Activated CD4-positive, alpha-beta T cell treated with anti-CD3 and anti-CD28 coated beads for 24 hours (primary cell): ENCODE data around the gene RUNX2.

Source experiments
- DNase-seq, 2 donors: peaks; one replicate each; pipeline ENCODE4 v3.0.0-alpha.2; 2020; ENCODE audit warnings: low read depth in 2 of 2

Gene RUNX2

GRCh38 chr6:45514454-45515230 is 186.5 kb downstream of the RUNX2 start:
- no peak for DNase-seq

DNA sequence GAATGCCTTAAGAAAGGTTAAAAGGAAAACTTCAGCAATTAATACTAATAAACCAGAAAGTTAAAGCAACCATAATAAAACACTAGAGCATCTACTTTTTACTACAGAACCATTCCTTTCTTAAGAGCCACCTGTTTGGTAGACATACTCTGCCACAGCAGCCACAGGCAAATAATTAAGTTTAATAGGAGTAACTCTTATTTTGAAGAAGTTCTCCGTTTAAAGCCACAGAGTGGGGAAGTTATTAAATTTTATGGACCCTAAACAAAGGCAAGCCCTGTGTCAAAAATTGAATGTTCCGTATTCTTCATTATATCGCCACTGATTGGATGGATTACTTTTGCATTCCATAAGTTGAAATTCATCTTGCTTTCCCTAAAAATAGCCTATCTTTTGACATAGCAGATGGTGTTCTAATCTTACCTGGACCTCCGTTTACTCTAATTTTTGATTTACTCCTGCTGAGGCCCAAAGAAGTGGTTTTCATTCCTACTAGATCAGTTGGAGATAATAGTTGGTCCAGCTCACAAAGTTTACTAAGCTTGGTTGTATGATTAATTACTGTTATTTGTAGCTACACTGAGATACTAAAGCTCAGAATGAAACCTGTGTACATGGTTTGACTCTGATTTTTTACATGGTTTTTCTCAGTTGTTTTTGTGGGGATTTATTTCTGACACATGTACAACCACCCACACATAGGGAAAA is 190.0 kb downstream of the RUNX2 start:
- DNase-seq = no peak

GRCh38 chr6:45521226-45521625 is 193.1 kb downstream of the RUNX2 start:
- no peak for DNase-seq

DNA sequence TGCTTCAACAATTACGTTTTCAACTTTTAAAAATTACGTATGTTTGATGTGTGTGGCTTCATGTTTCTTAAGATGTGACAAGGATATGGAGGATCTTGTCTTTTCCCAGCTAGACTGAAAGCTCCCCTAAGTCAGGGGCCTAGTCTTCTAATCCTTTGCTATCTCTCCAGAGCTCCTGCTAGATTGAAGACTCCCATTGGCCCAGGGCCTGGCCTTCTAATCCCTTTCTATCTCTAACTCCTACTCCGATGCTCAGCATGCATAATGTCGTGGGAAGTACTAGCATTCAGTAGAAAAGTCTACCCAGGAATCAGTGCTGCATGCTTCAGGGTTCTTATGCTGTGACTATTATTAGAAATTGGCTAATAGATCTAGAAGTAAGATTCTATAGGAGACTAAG is 194.4 kb downstream of the RUNX2 start:
- DNase-seq = no peak

GRCh38 chr6:45527210-45527609 is 199.1 kb downstream of the RUNX2 start:
- DNase-seq = no peak

- DNase-seq = no peak
Observed at GRCh38 chr6:45531999-45532595, 204.0 kb downstream of the RUNX2 start.

GRCh38 chr6:45532721-45533210 is 204.6 kb downstream of the RUNX2 start:
- DNase-seq = no peak

DNA sequence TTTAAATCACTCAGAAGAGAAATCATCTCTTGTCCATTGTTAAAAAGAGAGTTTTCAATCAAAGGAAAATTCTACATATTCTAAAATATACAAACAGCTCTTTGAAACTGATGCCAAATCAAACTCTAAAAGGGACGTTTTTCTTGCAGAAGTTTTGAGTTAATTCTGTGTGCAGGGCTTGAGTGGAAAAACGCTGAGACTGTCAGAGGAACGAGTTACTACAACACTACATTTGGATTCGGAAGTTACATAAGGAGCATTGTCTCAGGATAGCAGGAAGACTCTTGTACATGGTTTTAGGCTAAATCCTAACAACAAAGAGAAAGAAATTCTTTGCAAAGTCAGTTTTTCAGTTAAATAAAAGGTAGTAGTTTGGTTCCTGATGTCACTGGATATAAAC is 205.3 kb downstream of the RUNX2 start:
- no peak for DNase-seq

- DNase-seq = no peak
Observed at GRCh38 chr6:45535933-45536332, 207.8 kb downstream of the RUNX2 start.

GRCh38 chr6:45537539-45537938 is 209.4 kb downstream of the RUNX2 start:
- no peak for DNase-seq

GRCh38 chr6:45538641-45539547 is 210.8 kb downstream of the RUNX2 start:
- no peak for DNase-seq

DNA sequence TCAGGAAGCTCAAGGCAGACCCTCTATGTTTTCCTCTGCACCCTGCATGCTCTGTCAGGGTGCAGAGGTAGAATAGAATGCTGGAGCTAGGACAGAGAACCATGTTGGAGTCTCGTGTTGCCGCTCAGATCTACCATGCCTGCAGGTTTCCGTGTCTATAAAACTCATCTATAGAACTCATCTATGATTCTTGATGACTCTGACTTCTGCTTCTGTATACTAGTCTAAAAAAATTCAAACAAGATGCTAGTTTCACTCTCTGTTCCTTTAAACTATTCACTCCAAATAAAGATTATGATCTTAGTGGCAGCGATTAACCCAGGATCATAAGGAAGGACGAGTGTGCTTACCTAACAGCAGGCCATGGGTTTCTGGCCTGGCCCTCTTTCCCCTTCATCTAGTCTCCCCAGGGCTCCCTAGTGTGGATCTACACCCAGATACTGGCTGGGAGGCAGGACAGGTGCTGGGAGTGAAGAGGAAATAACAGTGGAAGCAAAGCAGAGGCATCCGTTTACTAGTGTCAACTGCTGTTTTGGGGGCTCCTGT is 212.3 kb downstream of the RUNX2 start:
- no peak for DNase-seq

GRCh38 chr6:45541934-45542333 is 213.8 kb downstream of the RUNX2 start:
- no peak for DNase-seq

DNA sequence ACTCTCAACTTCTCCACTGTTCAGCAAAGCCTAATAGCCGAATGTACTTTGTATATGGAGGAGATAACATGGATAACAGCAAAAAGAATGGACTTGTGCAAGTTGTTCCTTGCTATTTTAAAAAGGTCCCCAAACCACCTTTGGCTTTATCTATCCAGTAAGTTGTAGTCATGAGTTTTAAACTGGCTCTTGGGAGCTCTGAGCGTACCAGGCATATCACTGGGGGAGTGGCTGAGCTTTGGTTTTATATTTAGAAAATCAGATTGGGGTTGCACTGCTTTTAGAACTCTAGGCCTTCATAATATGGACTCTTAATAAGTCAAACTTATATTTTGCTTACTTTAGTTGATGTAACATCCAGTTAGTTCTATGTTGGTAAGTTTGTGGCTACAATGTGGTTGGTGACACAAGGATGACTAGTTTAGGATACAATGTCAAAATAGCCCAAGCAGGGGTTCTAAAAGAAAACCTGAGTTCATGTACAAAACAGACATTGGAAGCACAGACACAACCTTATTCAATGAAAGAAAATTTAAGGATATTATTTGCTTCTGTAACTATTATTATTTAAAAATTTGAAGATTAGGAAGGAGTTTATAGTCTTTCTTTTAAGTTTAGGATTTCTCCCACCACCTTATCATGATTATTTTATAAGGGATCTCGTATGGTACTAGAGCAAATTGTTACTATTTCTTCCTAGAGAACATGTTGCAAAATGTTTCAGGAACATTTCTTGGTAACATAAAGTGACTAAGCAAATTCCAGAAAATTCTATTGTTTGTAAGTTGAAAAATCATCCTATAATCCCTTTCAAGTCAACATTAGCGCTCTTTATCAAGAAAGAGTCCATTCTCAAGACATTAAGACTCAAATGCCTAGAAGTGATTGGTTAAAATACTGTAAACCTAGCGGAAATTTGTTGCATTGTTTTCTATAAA is 215.4 kb downstream of the RUNX2 start:
- no peak for DNase-seq

GRCh38 chr6:45545416-45545815 is 217.3 kb downstream of the RUNX2 start:
- DNase-seq = no peak

GRCh38 chr6:45548657-45549515 is 220.8 kb downstream of the RUNX2 start:
- no peak for DNase-seq

DNA sequence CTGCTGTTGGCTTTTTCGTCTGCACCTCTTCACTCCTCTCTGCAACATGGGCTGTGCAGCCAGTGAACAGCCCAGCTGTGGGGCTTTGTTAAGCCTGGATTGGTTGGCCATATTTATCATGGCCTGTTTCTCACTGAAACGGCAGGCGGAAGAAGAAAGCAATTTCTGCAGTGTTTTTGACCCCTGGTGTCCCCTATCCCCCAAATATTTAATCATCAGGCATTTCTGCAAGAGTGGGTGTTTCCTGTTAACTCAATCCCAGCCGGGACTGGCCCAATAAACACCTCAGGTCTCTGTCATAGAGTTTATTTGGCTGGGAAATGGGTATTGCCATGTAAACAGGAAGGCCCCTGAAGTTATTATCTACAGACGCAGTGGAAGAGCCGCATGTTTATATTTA is 224.4 kb downstream of the RUNX2 start:
- DNase-seq = no peak

DNA sequence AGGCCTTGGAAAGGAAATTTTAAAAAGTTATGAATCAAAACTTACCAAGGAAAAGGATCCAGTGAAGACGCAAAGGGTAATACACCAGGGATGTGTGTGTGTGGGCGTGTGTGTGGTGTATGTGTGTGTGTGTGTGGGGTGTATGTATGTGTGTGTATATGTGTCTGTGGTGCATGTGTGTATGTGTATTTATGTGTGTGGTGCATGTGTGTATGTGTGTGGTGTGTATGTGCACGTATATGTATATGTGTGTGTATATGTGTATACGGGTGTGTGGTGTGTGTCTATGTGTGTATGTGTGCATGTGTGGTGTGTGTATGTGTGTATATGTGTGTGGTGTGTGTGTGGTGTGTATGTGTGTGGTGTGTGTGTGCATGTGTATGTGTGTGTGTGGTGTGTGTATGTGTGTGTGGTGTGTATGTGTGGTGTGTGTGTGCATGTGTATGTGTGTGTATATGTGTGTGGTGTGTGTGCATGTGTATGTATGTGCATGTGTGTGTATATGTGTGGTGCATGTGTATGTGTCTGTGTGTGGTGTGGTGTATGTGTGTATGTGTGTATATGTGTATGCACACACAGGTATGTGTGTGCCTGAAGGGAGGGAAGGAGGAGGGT is 225.7 kb downstream of the RUNX2 start:
- DNase-seq = no peak

DNA sequence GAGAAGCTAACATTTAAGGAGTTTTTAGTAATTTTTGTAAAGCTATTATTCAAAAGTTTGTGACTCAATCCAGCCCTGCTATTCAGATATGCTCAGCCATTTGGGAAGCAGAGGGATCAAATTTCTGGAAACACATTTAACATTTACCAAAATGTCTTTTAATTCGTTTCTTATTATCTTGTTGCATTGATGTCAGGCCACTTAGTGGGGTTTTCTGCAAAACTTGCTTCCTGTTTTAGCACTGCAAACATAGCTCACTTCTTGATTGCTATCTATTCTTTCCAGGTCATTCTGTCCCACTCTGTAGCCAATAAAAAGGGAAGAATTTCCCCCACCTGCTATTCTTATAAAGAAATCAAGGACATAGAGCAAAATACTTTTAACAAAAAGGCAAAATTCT is 226.5 kb downstream of the RUNX2 start:
- no peak for DNase-seq
